ENCODE results near the gene NYAP2.

NYAP2 gene

GRCh38 chr2:225510796-225511195, 111.3 kb downstream of the NYAP2 start:
- TF ChIP-seq YY1 (IDR thresholded peaks at IDR 0.05; ENCODE audit: low read depth) (no peak), EGR1 (IDR thresholded peaks at IDR 0.05) (no peak), CREB1 (IDR thresholded peaks at IDR 0.05; ENCODE audit: low read depth) (no peak), TCF12 (IDR thresholded peaks at IDR 0.05; ENCODE audit: low read depth) (no peak), REST (IDR thresholded peaks at IDR 0.05; ENCODE audit: low read depth) (no peak), MAX (IDR thresholded peaks at IDR 0.05) (no peak), FOXM1 (IDR thresholded peaks at IDR 0.05; ENCODE audit: borderline replicate concordance, low read depth) (no peak), CEBPB (IDR thresholded peaks at IDR 0.05) (no peak), ZBTB7A (IDR thresholded peaks at IDR 0.05; ENCODE audit: low read depth) (no peak), EP300 (IDR thresholded peaks at IDR 0.05; ENCODE audit: borderline replicate concordance) (no peak), TAF1 (IDR thresholded peaks at IDR 0.05; ENCODE audit: low read depth) (no peak), USF1 (IDR thresholded peaks at IDR 0.05) (no peak), TEAD4 (IDR thresholded peaks at IDR 0.05) (no peak), RAD21 (IDR thresholded peaks at IDR 0.05; ENCODE audit: low read depth) (no peak), NFIC (IDR thresholded peaks at IDR 0.05) (no peak)

GRCh38 chr2:225512469-225512868, 113.0 kb downstream of the NYAP2 start:
- TF ChIP-seq REST (IDR thresholded peaks at IDR 0.05; ENCODE audit: low read depth) (no peak), TAF1 (IDR thresholded peaks at IDR 0.05; ENCODE audit: low read depth) (no peak), FOXM1 (IDR thresholded peaks at IDR 0.05; ENCODE audit: borderline replicate concordance, low read depth) (no peak), ZBTB7A (IDR thresholded peaks at IDR 0.05; ENCODE audit: low read depth) (no peak), MAX (IDR thresholded peaks at IDR 0.05) (no peak), RAD21 (IDR thresholded peaks at IDR 0.05; ENCODE audit: low read depth) (no peak)

GRCh38 chr2:225512876-225513540, 113.5 kb downstream of the NYAP2 start:
- TF ChIP-seq TEAD4 (IDR thresholded peaks at IDR 0.05) = no peak
- no peak for TF ChIP-seq USF1 (IDR thresholded peaks at IDR 0.05)
- TF ChIP-seq FOXM1 (IDR thresholded peaks at IDR 0.05; ENCODE audit: borderline replicate concordance, low read depth) = no peak
- TF ChIP-seq RAD21 (IDR thresholded peaks at IDR 0.05; ENCODE audit: low read depth) = no peak
- TF ChIP-seq NFIC (IDR thresholded peaks at IDR 0.05) = no peak
- TF ChIP-seq EGR1 (IDR thresholded peaks at IDR 0.05) = no peak
- no peak for TF ChIP-seq YY1 (IDR thresholded peaks at IDR 0.05; ENCODE audit: low read depth)
- no peak for TF ChIP-seq REST (IDR thresholded peaks at IDR 0.05; ENCODE audit: low read depth)
- TF ChIP-seq TAF1 (IDR thresholded peaks at IDR 0.05; ENCODE audit: low read depth) = no peak
- TF ChIP-seq CREB1 (IDR thresholded peaks at IDR 0.05; ENCODE audit: low read depth) = no peak
- no peak for TF ChIP-seq TCF12 (IDR thresholded peaks at IDR 0.05; ENCODE audit: low read depth)
- TF ChIP-seq MAX (IDR thresholded peaks at IDR 0.05) = no peak
- TF ChIP-seq ZBTB7A (IDR thresholded peaks at IDR 0.05; ENCODE audit: low read depth) = no peak

GRCh38 chr2:225515033-225515432, 115.5 kb downstream of the NYAP2 start:
- no peak for TF ChIP-seq CEBPB (IDR thresholded peaks at IDR 0.05)
- no peak for TF ChIP-seq EP300 (IDR thresholded peaks at IDR 0.05; ENCODE audit: borderline replicate concordance)
- TF ChIP-seq USF1 (IDR thresholded peaks at IDR 0.05) = no peak
- TF ChIP-seq ZBTB7A (IDR thresholded peaks at IDR 0.05; ENCODE audit: low read depth) = no peak
- TF ChIP-seq MAX (IDR thresholded peaks at IDR 0.05) = no peak
- TF ChIP-seq TCF12 (IDR thresholded peaks at IDR 0.05; ENCODE audit: low read depth) = no peak
- TF ChIP-seq CREB1 (IDR thresholded peaks at IDR 0.05; ENCODE audit: low read depth) = no peak
- no peak for TF ChIP-seq TEAD4 (IDR thresholded peaks at IDR 0.05)
- TF ChIP-seq REST (IDR thresholded peaks at IDR 0.05; ENCODE audit: low read depth) = no peak
- no peak for TF ChIP-seq NFIC (IDR thresholded peaks at IDR 0.05)
- no peak for TF ChIP-seq TAF1 (IDR thresholded peaks at IDR 0.05; ENCODE audit: low read depth)
- no peak for TF ChIP-seq YY1 (IDR thresholded peaks at IDR 0.05; ENCODE audit: low read depth)
- no peak for TF ChIP-seq FOXM1 (IDR thresholded peaks at IDR 0.05; ENCODE audit: borderline replicate concordance, low read depth)
- TF ChIP-seq RAD21 (IDR thresholded peaks at IDR 0.05; ENCODE audit: low read depth) = no peak
- no peak for TF ChIP-seq EGR1 (IDR thresholded peaks at IDR 0.05)

Measured in Ishikawa (cell line).